ENCODE data around the gene VPS54.

VPS54 gene

GRCh38 chr2:64019083-64019974 is at the start of gene VPS54:
VPS54 (minus strand) TSS chr2:64019428; CDS start chr2:63983999, 35,429 bp downstream.
- DNase-seq: peak; percentile 23 to 82

DNA sequence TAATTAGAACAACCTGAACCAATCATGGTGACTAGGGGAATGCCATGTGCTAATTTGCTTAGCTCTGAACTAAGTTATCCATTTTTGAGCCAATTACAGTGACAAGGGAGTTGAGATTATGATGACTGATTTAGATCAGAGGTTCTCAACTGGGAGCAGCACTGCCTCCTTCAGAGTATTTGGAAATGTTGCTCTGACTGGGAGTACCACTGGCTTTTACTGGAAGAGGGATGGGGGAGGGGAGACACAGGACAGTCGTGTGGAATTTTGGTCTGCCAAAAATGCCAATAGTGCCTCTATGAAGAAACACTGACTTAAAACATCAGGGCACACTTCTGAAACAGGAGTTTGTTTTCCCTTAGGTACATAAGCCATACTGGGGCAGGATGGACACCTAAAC is 48.1 kb upstream of the VPS54 start:
- no peak for DNase-seq

DNA sequence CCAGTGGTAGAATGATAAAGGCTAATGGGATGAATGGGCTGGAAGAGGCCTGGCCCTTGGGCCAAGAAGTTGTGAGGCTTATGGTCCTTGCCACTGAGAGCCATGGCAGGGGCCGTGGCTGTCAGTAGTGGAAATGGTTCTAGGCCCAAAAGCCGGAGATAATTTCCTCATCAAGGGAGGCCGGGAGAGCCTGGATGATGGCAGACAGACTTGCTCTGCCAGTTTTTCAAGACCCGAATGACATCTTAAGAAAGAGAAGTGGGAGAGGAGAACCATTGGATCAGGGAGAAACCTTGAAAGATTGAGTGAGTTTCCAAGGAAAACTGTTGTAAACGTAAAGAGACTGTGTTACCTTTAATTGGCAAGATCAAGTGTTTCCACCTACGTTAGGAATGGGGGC is 46.3 kb upstream of the VPS54 start:
- no peak for DNase-seq

GRCh38 chr2:64063924-64064331 is 44.7 kb upstream of the VPS54 start:
- peak; percentile 60 for DNase-seq

DNA sequence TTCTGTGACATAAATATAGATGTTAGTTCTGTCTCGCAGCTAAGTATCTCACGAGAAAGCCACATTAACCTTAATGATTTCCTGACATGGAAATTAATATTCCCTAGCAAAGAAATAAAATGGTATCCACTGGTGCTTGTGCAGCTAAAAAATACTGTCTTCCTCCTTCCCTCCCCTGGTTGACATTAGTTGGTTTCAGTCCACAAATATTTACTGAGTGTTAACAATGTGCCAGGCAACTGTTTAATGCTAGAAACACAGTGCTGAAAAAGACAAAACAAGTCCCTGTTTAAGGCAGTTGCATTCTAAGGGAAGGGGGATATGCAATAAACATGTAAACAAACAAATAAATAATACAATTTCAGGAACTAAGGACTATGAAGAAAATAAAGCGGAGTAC is 44.2 kb upstream of the VPS54 start:
- DNase-seq: peak; percentile 74 to 78

DNA sequence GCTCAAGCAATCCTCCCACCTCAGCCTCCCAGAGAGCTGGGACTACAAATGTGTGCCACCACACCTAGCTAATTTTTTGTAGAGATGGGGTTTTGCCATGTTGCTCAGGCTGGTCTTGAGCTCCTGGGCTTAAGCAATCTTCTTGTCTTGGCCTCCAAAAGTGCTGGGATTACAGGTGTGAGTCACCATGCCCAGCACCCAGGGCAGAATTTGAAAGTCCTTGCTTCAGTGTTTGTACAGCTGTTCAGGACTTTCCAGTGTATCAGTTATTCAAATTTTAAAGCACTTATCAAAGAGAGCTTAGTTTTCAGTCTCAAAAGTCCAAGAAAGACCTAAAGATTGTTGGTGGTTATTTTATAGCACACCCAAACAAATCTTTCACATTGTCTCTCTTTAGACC is 43.6 kb upstream of the VPS54 start:
- peak; percentile 85 to 87 for DNase-seq

DNA sequence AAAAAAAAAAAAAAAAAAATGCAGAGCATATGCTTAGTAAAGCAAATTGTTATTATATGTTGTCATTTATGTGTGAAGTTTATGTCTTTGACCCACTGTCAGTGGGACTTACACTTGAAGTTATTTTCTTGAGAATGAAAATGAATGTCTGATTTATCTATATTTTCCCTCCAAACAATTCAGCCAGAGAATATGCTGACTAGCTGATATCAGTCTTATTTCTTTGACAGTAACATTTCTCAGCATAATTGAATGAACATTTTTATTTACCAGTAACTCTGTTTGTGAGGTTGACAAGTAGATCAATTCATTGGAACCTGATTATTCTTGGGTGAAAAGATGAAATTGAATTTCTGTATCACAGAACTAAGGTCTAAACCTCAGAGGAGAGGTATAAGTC is 40.0 kb upstream of the VPS54 start:
- no peak for DNase-seq

GRCh38 chr2:64056021-64056420 is 36.8 kb upstream of the VPS54 start:
- DNase-seq: no peak

DNA sequence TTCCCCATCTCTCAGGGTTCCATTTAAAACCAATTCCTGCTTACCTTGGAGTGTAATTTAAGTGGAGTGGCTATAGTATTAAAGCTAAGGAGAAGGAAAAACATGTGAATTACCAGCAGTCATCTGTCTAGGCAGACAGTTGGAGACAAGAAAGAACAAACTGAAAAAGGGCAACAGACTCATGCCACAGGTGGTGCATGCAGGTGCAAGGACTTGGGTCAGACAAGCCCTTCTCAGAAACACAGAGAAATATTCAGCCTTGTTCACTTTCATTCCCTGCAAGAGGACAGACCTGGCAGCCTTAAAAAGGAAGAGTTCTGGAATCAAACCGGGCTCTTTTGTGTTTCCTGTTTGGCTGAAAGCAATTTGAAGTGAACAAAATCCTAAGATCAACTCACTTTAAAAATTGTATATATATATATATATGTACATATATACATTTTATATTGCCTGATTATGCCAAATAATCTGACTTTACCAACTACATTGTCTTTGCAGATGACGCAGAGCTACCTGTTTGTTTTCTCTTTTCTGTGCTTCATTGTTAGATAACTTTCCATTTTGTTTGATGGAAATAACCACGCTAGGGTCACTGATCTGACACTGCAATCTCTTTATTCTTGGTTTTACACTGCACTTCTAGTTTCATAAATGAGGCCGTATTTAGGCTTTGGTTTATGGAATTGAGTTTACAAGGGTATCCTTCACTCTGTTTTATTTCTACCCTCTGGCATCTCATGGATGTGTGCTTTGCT is 35.1 kb upstream of the VPS54 start:
- DNase-seq: peak in 1 of 2 experiments; percentile 17

GRCh38 chr2:64052463-64053241 is 33.4 kb upstream of the VPS54 start:
- no peak for DNase-seq

DNA sequence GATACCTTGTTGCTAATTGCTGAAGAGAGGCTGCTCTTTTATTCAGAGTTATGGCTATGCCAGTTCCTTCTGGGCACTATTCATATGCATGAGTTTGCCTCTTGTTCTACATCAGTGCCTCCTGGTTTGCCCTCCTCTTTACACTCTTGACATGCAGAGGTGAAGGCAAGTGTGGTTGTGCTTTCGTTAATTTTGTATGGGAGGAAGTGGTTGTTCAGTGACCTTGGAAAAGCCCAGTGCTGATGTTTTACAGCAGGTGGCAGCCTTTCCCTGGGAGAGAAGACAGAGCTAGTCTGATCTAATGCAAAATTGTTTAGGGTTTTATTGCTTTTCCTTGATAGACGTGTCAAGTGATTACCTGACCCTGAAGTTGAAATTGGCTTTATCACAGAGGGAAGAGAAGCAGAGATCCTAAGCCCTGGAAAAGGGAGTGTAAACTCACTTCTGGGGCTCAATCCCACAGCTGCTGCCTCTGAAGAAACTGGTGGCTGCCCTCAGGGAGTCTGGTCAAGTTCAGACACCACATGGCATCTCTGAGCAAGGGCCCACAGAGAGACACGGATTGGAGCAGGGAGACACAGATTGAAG is 30.5 kb upstream of the VPS54 start:
- DNase-seq: peak; percentile 89 to 90

GRCh38 chr2:64045938-64046337 is 26.7 kb upstream of the VPS54 start:
- DNase-seq: no peak

DNA sequence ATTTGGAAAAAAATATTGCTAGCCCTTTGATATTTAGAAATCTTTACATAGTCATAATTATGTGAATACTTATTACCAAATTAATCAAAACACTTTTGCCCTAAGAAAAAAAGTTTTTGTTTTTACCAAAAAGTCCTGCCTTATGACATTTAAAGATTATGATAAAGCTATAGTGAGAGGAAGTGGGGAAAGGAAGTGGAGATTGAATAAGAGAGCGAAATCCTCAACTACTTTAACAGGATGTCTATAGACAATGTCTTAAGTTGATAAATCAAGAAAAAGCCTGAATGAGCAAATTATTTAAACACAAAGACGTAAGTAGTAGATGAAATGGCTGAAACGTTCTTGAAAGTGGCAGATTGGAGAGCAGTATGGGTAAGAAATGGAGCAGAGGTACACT is 20.9 kb upstream of the VPS54 start:
- DNase-seq: no peak

- DNase-seq: peak in 1 of 2 experiments; percentile 43
Observed at GRCh38 chr2:64036034-64036705, 16.9 kb upstream of the VPS54 start.

DNA sequence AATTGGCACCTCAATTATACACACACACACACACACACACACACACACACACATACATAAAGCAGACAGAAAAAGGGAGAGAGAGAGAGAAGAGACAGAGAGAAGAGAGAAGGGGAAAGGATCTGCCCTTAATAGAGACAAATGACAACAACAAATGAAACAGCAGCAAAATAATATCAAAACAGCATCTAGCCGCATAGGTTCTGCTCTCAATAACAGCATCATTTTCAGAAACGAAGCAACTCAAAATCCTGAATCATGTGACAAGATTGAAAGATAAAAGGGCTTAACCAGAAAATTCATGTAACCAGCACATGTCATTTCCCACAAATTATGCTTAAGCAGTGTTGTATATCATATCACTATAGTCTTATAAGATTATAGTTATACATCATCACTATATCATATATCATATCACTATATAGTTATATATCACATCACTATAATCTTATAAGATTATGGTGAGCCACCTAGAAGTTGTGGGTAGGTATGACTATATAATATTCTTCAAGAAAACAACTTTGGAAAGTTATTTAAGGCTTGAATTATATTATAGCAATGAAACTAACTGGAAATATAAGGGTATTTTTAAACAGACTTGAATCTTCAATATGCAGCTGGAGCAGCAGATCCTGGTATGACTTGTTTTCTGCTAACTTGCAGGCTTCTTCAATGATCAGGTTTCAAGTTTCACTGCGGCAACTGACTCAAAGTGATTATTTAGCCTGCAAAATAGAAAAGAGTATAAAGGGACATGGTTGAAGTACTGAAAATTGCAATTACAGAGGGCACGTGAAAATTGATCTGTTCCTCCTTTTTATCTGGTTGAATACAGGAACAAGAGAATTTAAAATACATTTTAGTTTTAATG is 16.1 kb upstream of the VPS54 start:
- DNase-seq: peak in 1 of 2 experiments; percentile 19

DNA sequence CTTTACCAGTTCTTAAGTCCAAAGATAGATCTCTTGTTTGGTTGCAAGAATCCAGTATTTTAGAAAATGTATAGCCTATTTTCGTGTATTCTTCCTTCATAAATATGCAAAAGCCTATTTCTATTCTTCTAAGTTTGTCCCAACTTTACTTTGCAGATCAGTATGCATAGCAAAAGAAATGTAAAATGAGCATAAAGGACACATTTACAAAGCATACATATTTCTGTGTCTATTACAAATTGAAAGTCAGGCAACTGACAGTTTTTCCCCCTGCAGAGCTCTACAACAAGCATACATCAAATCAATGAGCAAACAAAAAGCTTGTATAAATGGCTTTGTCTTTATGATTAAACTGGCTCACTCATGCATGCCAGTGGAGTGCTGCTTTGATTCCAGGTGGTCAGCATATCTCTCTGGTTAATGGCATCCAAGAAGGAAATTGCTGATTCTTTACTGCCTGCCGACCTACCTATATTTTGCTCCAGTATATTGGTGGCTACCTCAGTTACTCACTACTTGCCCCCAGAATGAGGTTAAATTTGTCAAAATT is 10.0 kb upstream of the VPS54 start:
- peak; percentile 70 to 76 for DNase-seq

DNA sequence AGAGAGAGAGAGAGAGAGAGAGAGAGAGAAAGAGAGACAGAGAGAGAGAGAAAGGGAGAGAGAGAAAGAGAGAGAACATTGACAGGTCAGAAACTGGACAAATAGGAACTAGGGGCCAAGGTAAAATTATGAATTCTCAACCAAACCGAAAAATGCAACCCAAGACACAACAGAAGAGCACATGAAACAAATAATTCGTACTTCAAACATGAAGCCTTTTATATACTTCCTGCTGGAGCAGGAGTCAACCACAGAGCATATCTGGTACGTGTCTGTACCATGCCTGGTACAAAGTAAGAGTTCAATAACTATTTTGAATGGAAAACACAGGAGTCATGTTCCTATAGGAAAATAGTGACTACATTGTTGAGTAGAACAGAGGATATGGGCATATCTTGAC is 6.5 kb upstream of the VPS54 start:
- no peak for DNase-seq

DNA sequence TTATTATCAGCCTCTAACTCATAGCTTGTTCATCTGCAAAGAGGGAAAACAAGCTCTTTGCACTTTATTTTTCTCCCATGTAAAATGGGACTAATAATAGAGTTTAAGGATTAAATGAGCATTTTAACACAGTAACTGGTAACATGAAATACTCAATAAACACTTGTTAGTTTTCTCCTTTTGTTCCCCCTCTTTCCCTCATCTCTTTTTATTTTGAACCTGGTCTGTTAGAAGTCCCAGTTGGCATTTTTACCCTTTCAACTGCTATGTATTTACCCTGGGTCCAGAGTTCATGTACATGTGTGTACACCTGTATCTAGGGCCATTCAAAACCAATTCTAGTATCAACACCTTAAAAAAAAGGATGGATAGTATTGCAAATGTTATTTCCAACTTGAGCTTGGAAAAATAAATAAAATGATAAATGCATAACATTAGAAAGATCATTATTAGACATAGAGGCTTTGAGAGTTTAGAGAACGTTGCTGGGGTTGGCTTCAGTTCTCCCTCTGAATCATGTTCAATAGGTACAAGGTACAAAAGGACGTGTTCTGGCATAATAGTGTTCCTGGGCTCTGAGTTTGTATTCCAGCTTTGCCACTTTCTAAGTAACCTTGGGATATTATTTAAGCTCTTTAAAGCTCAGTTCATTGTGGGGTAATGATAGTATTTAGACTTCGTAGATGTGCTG is 5.2 kb upstream of the VPS54 start:
- DNase-seq: no peak

- no peak for DNase-seq
Observed at GRCh38 chr2:64023485-64024258, 4.4 kb upstream of the VPS54 start.
